ENCODE results near the gene TTC39A.
A peak's percentile ranks its signal among the peaks of the same experiment; 100 is the strongest.

Gene TTC39A

DNA sequence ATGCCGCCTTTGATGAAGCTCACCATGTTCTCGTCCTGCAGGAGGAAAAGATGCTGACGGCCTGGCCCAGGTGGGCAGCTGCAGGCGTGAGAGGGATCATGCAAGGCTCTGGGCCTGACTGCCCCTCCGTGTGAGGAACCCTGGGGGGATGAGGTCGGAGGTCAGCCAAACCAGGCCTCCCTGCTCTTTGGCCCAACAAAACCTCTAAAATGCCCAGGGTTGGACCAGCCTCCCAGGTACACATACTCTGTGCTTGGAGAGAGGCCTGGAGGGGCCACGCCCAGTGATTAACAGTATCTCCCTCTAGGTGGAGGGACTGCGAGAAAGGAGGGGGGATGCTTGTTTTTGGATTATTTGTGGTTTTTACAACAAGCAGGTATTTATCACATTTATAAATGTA lies 21.1 kb downstream of the TTC39A start:
- H2BK5ac ChIP-seq (ENCODE audit: low read length): no peak overlapping the region
- WGBS, 2 donors (ENCODE audit: extremely low coverage in 2 of 2, insufficient read length in 2 of 2, insufficient replicate concordance in 1 of 2): no CpG with 5 or more reads among the region's 8 CpGs
- H3K14ac ChIP-seq (ENCODE audit: low read length): peak overlapping the region; percentile 31
- DNase-seq (ENCODE audit: low spot score): no peak
- no peaks in the 10 kb centered on the region for H3K9me3 ChIP-seq (replicated peaks in 1 of 2; ENCODE audit: control insufficient read depth in 2 of 2, insufficient read depth in 1 of 2, low read depth in 1 of 2, low read length in 2 of 2)
- no peak overlapping the region for H2AK5ac ChIP-seq (ENCODE audit: low read depth, low read length)
- H3K79me1 ChIP-seq (ENCODE audit: low read depth, low read length): no peaks in the 10 kb centered on the region
- H4K91ac ChIP-seq (ENCODE audit: low read depth, low read length, poor library complexity): no peak overlapping the region
- H3K4ac ChIP-seq (ENCODE audit: low read length): no peak overlapping the region
- H3K27ac ChIP-seq (replicated peaks; ENCODE audit: low read length): no peak overlapping the region
- H3K4me1 ChIP-seq (ENCODE audit: control insufficient read depth in 2 of 2, insufficient read depth in 1 of 2, low read depth in 1 of 2, low read length in 2 of 2): peaks cover 2 to 6% of the 10 kb centered on the region in 2 donors
- H2BK15ac ChIP-seq (ENCODE audit: low read length): no peak overlapping the region
- H3K27me3 ChIP-seq (ENCODE audit: control insufficient read depth in 3 of 3, insufficient read depth in 3 of 3, low read depth in 1 of 3, low read length in 3 of 3): peaks cover 0 to 15% (median 0%) of the 10 kb centered on the region in 3 experiments
- no peak overlapping the region for H2AFZ ChIP-seq (ENCODE audit: low read length)
- H3K18ac ChIP-seq (ENCODE audit: low read length): peak overlapping the region; percentile 9
- H2BK120ac ChIP-seq (ENCODE audit: low read depth, low read length): no peak overlapping the region
- H3K23ac ChIP-seq (ENCODE audit: low read depth, low read length, poor library complexity): no peak overlapping the region
- no peak overlapping the region for H3K9ac ChIP-seq (ENCODE audit: low read depth, low read length, poor library complexity)
- no peak overlapping the region for H3K4me2 ChIP-seq (ENCODE audit: insufficient read depth, low read length, poor library complexity, severe bottlenecking)
- no peaks in the 10 kb centered on the region for H3K36me3 ChIP-seq (replicated peaks in 1 of 2; ENCODE audit: control insufficient read depth in 2 of 2, insufficient read depth in 2 of 2, low read length in 2 of 2)
- H4K8ac ChIP-seq (ENCODE audit: low read depth, low read length): no peak overlapping the region
- H2BK12ac ChIP-seq (ENCODE audit: low read length): no peak overlapping the region
- H3K4me3 ChIP-seq (ENCODE audit: low read length in 2 of 2): no peak overlapping the region

DNA sequence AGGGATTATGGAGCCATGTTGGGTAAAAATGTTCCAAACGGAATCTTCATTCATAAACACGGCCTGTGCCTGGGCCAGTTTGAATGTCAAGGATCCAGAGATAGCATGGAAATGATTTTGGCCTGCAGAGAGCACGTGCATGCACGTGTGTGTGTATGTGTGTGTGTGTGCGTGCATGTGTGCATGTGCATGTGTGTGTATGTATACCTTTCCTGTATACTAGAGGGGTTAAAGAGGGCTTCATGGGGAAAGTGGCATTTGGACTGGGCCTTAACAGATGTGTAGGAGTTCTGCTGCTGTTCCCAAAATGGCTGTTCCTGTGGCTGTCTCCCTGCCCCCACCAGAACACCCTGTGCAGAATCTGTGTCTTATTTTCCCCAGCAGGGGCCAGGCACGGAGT lies 21.7 kb downstream of the TTC39A start:
- Histone ChIP-seq H3K4me2 (ENCODE audit: insufficient read depth, low read length, poor library complexity, severe bottlenecking) (no peak overlapping the region), H3K4me3 (ENCODE audit: low read length in 2 of 2) (no peak overlapping the region), H3K23ac (ENCODE audit: low read depth, low read length, poor library complexity) (no peak overlapping the region), H2BK12ac (ENCODE audit: low read length) (no peak overlapping the region), H3K4me1 (ENCODE audit: control insufficient read depth in 2 of 2, insufficient read depth in 1 of 2, low read depth in 1 of 2, low read length in 2 of 2) (peaks cover 2 to 6% of the 10 kb centered on the region in 2 donors), H3K9ac (ENCODE audit: low read depth, low read length, poor library complexity) (no peak overlapping the region), H3K14ac (ENCODE audit: low read length) (no peak overlapping the region), H3K36me3 (replicated peaks in 1 of 2; ENCODE audit: control insufficient read depth in 2 of 2, insufficient read depth in 2 of 2, low read length in 2 of 2) (no peaks in the 10 kb centered on the region), H3K18ac (ENCODE audit: low read length) (peak overlapping the region; percentile 25), H2AK5ac (ENCODE audit: low read depth, low read length) (no peak overlapping the region), H2BK120ac (ENCODE audit: low read depth, low read length) (no peak overlapping the region), H4K91ac (ENCODE audit: low read depth, low read length, poor library complexity) (no peak overlapping the region), H2BK15ac (ENCODE audit: low read length) (no peak overlapping the region), H3K4ac (ENCODE audit: low read length) (no peak overlapping the region), H3K27ac (replicated peaks; ENCODE audit: low read length) (no peak overlapping the region), H3K79me1 (ENCODE audit: low read depth, low read length) (no peaks in the 10 kb centered on the region), H2BK5ac (ENCODE audit: low read length) (no peak overlapping the region), H3K9me3 (replicated peaks in 1 of 2; ENCODE audit: control insufficient read depth in 2 of 2, insufficient read depth in 1 of 2, low read depth in 1 of 2, low read length in 2 of 2) (no peaks in the 10 kb centered on the region), H4K8ac (ENCODE audit: low read depth, low read length) (no peak overlapping the region), H2AFZ (ENCODE audit: low read length) (no peak overlapping the region), H3K27me3 (ENCODE audit: control insufficient read depth in 3 of 3, insufficient read depth in 3 of 3, low read depth in 1 of 3, low read length in 3 of 3) (peaks cover 0 to 15% (median 0%) of the 10 kb centered on the region in 3 experiments)
- DNase-seq (ENCODE audit: low spot score): no peak
- no CpG with 5 or more reads among the region's 6 CpGs for WGBS, 2 donors (ENCODE audit: extremely low coverage in 2 of 2, insufficient read length in 2 of 2, insufficient replicate concordance in 1 of 2)

DNA sequence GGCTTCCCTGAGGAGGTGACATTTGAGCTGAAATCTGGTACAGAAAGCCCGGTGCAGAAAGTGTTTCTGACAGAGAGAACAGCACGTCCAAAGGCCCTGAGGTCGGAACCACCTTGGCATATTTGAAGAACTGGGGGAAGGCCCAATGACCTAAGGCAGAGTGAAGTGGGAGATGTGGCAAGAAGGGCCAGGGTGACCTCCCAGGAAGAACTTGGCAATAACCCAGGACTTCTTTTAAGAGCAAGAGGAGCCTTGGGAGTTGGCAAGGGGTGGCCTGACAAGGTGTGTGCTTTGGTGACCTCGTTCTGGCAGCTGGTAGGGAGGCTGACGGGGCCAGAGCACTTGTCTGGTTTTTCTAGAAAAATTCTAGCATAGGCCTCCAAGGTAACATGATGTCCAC lies 23.4 kb downstream of the TTC39A start:
- WGBS, 2 donors (ENCODE audit: extremely low coverage in 2 of 2, insufficient read length in 2 of 2, insufficient replicate concordance in 1 of 2): no CpG with 5 or more reads among the region's 5 CpGs
- Histone ChIP-seq H3K4ac (ENCODE audit: low read length) (no peak overlapping the region), H3K4me2 (ENCODE audit: insufficient read depth, low read length, poor library complexity, severe bottlenecking) (no peak overlapping the region), H2BK15ac (ENCODE audit: low read length) (no peak overlapping the region), H3K9me3 (replicated peaks in 1 of 2; ENCODE audit: control insufficient read depth in 2 of 2, insufficient read depth in 1 of 2, low read depth in 1 of 2, low read length in 2 of 2) (no peaks in the 10 kb centered on the region), H3K27me3 (ENCODE audit: control insufficient read depth in 3 of 3, insufficient read depth in 3 of 3, low read depth in 1 of 3, low read length in 3 of 3) (peaks cover 0 to 19% (median 0%) of the 10 kb centered on the region in 3 experiments), H3K9ac (ENCODE audit: low read depth, low read length, poor library complexity) (no peak overlapping the region), H3K79me1 (ENCODE audit: low read depth, low read length) (no peaks in the 10 kb centered on the region), H3K18ac (ENCODE audit: low read length) (no peak overlapping the region), H3K27ac (replicated peaks; ENCODE audit: low read length) (no peak overlapping the region), H2BK5ac (ENCODE audit: low read length) (no peak overlapping the region), H2BK12ac (ENCODE audit: low read length) (no peak overlapping the region), H4K8ac (ENCODE audit: low read depth, low read length) (no peak overlapping the region), H3K14ac (ENCODE audit: low read length) (no peak overlapping the region), H2AFZ (ENCODE audit: low read length) (no peak overlapping the region), H3K4me1 (ENCODE audit: control insufficient read depth in 2 of 2, insufficient read depth in 1 of 2, low read depth in 1 of 2, low read length in 2 of 2) (peaks cover 6 to 8% of the 10 kb centered on the region in 2 donors), H4K91ac (ENCODE audit: low read depth, low read length, poor library complexity) (no peak overlapping the region), H2BK120ac (ENCODE audit: low read depth, low read length) (no peak overlapping the region), H2AK5ac (ENCODE audit: low read depth, low read length) (no peak overlapping the region), H3K36me3 (replicated peaks in 1 of 2; ENCODE audit: control insufficient read depth in 2 of 2, insufficient read depth in 2 of 2, low read length in 2 of 2) (no peaks in the 10 kb centered on the region), H3K23ac (ENCODE audit: low read depth, low read length, poor library complexity) (peak overlapping the region; percentile 12), H3K4me3 (ENCODE audit: low read length in 2 of 2) (no peak overlapping the region)
- DNase-seq (ENCODE audit: low spot score): no peak

DNA sequence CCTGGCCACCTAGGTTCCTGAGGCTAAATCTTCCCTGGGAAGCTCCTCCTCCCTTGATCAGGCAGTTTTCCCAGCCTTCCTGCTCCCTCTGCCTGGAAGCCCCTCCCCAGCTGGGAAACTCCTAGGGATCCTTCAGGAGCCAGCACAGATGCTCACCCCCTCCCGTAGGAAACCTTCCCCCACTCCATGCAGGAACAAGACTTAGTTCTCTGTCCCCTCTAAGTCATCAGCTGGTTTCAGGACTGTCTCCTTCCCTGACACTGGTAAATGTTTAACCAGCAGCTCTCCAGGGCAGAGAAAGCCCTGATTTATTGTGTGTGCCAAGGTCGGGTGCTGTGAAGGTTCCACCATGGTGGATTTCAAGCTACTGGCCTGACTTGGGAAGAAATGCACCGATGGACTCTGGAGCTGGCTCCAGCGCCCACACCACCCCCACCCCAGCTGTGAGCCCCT lies 25.0 kb downstream of the TTC39A start:
- no peak overlapping the region for H3K23ac ChIP-seq (ENCODE audit: low read depth, low read length, poor library complexity)
- no CpG with 5 or more reads among the region's 4 CpGs for WGBS, 2 donors (ENCODE audit: extremely low coverage in 2 of 2, insufficient read length in 2 of 2, insufficient replicate concordance in 1 of 2)

More for the DNA sequence above, 25.0 kb downstream of the TTC39A start:
- Histone ChIP-seq H2AFZ (ENCODE audit: low read length) (no peak overlapping the region), H3K27me3 (ENCODE audit: control insufficient read depth in 3 of 3, insufficient read depth in 3 of 3, low read depth in 1 of 3, low read length in 3 of 3) (peaks cover 0 to 19% (median 0%) of the 10 kb centered on the region in 3 experiments), H2BK12ac (ENCODE audit: low read length) (no peak overlapping the region), H4K91ac (ENCODE audit: low read depth, low read length, poor library complexity) (no peak overlapping the region), H3K27ac (replicated peaks; ENCODE audit: low read length) (no peak overlapping the region), H4K8ac (ENCODE audit: low read depth, low read length) (peak overlapping the region; percentile 75), H2BK5ac (ENCODE audit: low read length) (no peak overlapping the region), H3K4me1 (ENCODE audit: control insufficient read depth in 2 of 2, insufficient read depth in 1 of 2, low read depth in 1 of 2, low read length in 2 of 2) (peaks cover 4 to 8% of the 10 kb centered on the region in 2 donors), H3K4me2 (ENCODE audit: insufficient read depth, low read length, poor library complexity, severe bottlenecking) (no peak overlapping the region), H3K18ac (ENCODE audit: low read length) (peak overlapping the region; percentile 67), H2BK15ac (ENCODE audit: low read length) (no peak overlapping the region), H3K4ac (ENCODE audit: low read length) (no peak overlapping the region), H2BK120ac (ENCODE audit: low read depth, low read length) (no peak overlapping the region), H3K9ac (ENCODE audit: low read depth, low read length, poor library complexity) (no peak overlapping the region), H3K79me1 (ENCODE audit: low read depth, low read length) (no peaks in the 10 kb centered on the region), H2AK5ac (ENCODE audit: low read depth, low read length) (no peak overlapping the region), H3K14ac (ENCODE audit: low read length) (no peak overlapping the region), H3K36me3 (replicated peaks in 1 of 2; ENCODE audit: control insufficient read depth in 2 of 2, insufficient read depth in 2 of 2, low read length in 2 of 2) (no peaks in the 10 kb centered on the region), H3K9me3 (replicated peaks in 1 of 2; ENCODE audit: control insufficient read depth in 2 of 2, insufficient read depth in 1 of 2, low read depth in 1 of 2, low read length in 2 of 2) (no peaks in the 10 kb centered on the region), H3K4me3 (ENCODE audit: low read length in 2 of 2) (no peak overlapping the region)
- DNase-seq (ENCODE audit: low spot score): no peak

Data from neuronal stem cell (in vitro differentiated cells).